A549 (cell line): ENCODE measurements around the gene CAPN14. TPM values are rescaled to one million over a fixed set of nuclear protein-coding genes. Genes with fewer than 3 reads are reported as not detected.
A peak's percentile ranks its signal among the peaks of the same experiment; 100 is the strongest.

Experiments used
- ATAC-seq, 2 experiments: fragments of 200-7000 bp in 1 of 2; fragments of >200 bp in 1 of 2; cut with Nextera tagmentation in 1 of 2; cut with Tn5 transposase in 1 of 2; 3 replicates each; pipeline versions ENCODE4 v1.8.0 to v1.9.1; 2018 to 2020; ENCODE audit warnings: mild to moderate bottlenecking in 1 of 2, moderate library complexity in 1 of 2
- CTCF ChIA-PET: fragments of 300-600 bp; sonication (Branson Sonifier 250); formaldehyde crosslinking; extraction: SDS; loops from one replicate; lab custom pipeline; 2021; ENCODE audit warnings: antibody characterized with exemption, inconsistent platforms; lab: Yijun Ruan, JAX
- POLR2A ChIA-PET: fragments of 350-600 bp; formaldehyde crosslinking; extraction: SDS; loops from one replicate; lab custom pipeline; 2021; ENCODE audit warnings: antibody characterized with exemption, inconsistent platforms; lab: Yijun Ruan, JAX
- DNase-seq, 2 experiments: peaks; one replicate each; pipeline versions ENCODE4 v3.0.0 to v3.0.0-alpha.2; 2011 to 2016; ENCODE audit warnings: low read depth in 1 of 2, low spot score in 1 of 2
- FAIRE-seq: peaks from 2 replicates; lab custom pipeline; 2011; peaks lifted over from hg19 to GRCh38; lab: Jason Lieb, UNC
- H3K27ac ChIP-seq, 2 experiments: fragments of >200 bp; sonication (Bioruptor Twin); formaldehyde crosslinking; 3 replicates each; pipeline ENCODE4 v1.5.1; 2016 to 2017
- H3K4me1 ChIP-seq: fragments of >200 bp; sonication (Bioruptor Twin); formaldehyde crosslinking; 3 replicates; pipeline ENCODE4 v1.6.1; 2016
- H3K4me2 ChIP-seq: fragments of >200 bp; sonication (Bioruptor Twin); formaldehyde crosslinking; 3 replicates; pipeline ENCODE4 v1.6.1; 2016
- H3K4me3 ChIP-seq: fragments of >200 bp; sonication (Bioruptor Twin); formaldehyde crosslinking; 3 replicates; pipeline ENCODE4 v1.5.1; 2016
- H3K9me3 ChIP-seq: fragments of >200 bp; sonication (Bioruptor Twin); formaldehyde crosslinking; 3 replicates; pipeline ENCODE4 v1.6.1; 2016
- BCL3 ChIP-seq: fragments of >200 bp; sonication (Bioruptor Twin); formaldehyde crosslinking; IDR thresholded peaks from 3 replicates; pipeline ENCODE4 v1.6.1; 2016
- CEBPB ChIP-seq, 2 experiments: fragments of >200 bp in 1 of 2; sonication (Bioruptor Twin) in 1 of 2; formaldehyde crosslinking in 1 of 2; IDR thresholded peaks; 2 replicates each; pipeline ENCODE4 v1.6.1; 2012 to 2016
- CHD4 ChIP-seq: fragments of 200-600 bp; sonication (generic); IDR thresholded peaks from 2 replicates; pipeline ENCODE4 v1.6.1; 2016; ENCODE audit warnings: antibody characterized with exemption, mild to moderate bottlenecking, borderline replicate concordance
- CTCF ChIP-seq: fragments of >200 bp; sonication (Bioruptor Twin); formaldehyde crosslinking; IDR thresholded peaks from 3 replicates; pipeline ENCODE4 v1.5.1; 2016
- EP300 ChIP-seq, 2 experiments: fragments of >200 bp; sonication (Bioruptor Twin); formaldehyde crosslinking; IDR thresholded peaks; 2 replicates in 1 of 2; 3 replicates in 1 of 2; pipeline ENCODE4 v1.6.1; 2016 to 2017
- FOSB ChIP-seq: fragments of 250-450 bp; sonication (Bioruptor Pico); IDR thresholded peaks from 2 replicates; pipeline ENCODE4 v1.5.0; 2020; ENCODE audit warnings: mild to moderate bottlenecking, moderate library complexity
- FOSL2 ChIP-seq, 2 experiments: fragments of 450-650 bp in 1 of 2; fragments of >200 bp in 1 of 2; sonication (Bioruptor Twin) in 1 of 2; formaldehyde crosslinking; IDR thresholded peaks; 2 replicates each; pipeline versions ENCODE4 v1.5.0 to v1.6.1; 2016 to 2020; ENCODE audit warnings: mild to moderate bottlenecking in 1 of 2, moderate library complexity in 1 of 2
- FOXS1 ChIP-seq: fragments of 250-450 bp; sonication (Bioruptor Pico); IDR thresholded peaks from 2 replicates; pipeline ENCODE4 v1.5.0; 2020; ENCODE audit warnings: mild to moderate bottlenecking, moderate library complexity
- HMGXB4 ChIP-seq: fragments of 250-450 bp; sonication (Bioruptor Pico); IDR thresholded peaks from 2 replicates; pipeline ENCODE4 v1.5.0; 2021; ENCODE audit warnings: mild to moderate bottlenecking, moderate library complexity, borderline replicate concordance
- HOXB13 ChIP-seq: fragments of 250-450 bp; sonication (Bioruptor Pico); IDR thresholded peaks from 2 replicates; pipeline ENCODE4 v1.5.0; 2020; ENCODE audit warnings: low read depth, mild to moderate bottlenecking, moderate library complexity
- HOXB5 ChIP-seq: fragments of 250-450 bp; sonication (Bioruptor Pico); IDR thresholded peaks from 2 replicates; pipeline ENCODE4 v1.5.0; 2020; ENCODE audit warnings: mild to moderate bottlenecking, moderate library complexity
- KDM1A ChIP-seq: fragments of 200-600 bp; sonication (generic); IDR thresholded peaks from 2 replicates; pipeline ENCODE4 v1.6.1; 2016; ENCODE audit warnings: low read depth, mild to moderate bottlenecking
- MAFK ChIP-seq: fragments of 450-650 bp; IDR thresholded peaks from 2 replicates; pipeline ENCODE4 v1.6.1; 2014; ENCODE audit not compliant: partially characterized antibody
- MAX ChIP-seq: IDR thresholded peaks from 2 replicates; pipeline ENCODE4 v1.6.1; 2012
- MAZ ChIP-seq: fragments of 150-350 bp; IDR thresholded peaks from 2 replicates; pipeline ENCODE4 v1.6.1; 2014; ENCODE audit warnings: antibody characterized with exemption, low read depth, low read length, borderline replicate concordance
- MYC ChIP-seq: IDR thresholded peaks from 2 replicates; pipeline ENCODE4 v1.6.1; 2012; ENCODE audit warnings: mild to moderate bottlenecking, inconsistent platforms, low read length, improper control_type of control experiment, borderline replicate concordance
- NPAS2 ChIP-seq: fragments of 250-450 bp; sonication (Bioruptor Pico); IDR thresholded peaks from 2 replicates; pipeline ENCODE4 v1.8.0; 2022; ENCODE audit warnings: mild to moderate bottlenecking, moderate library complexity, borderline replicate concordance
- NR3C1 ChIP-seq: fragments of >200 bp; sonication (Bioruptor Twin); formaldehyde crosslinking; IDR thresholded peaks from 3 replicates; pipeline ENCODE4 v1.6.1; 2017
- PHF8 ChIP-seq: fragments of 200-600 bp; sonication (generic); IDR thresholded peaks from 2 replicates; pipeline ENCODE4 v1.6.1; 2016; ENCODE audit warnings: low read depth, mild to moderate bottlenecking, antibody characterized with exemption, moderate library complexity, borderline replicate concordance
- RARB ChIP-seq: fragments of 250-450 bp; sonication (Bioruptor Pico); IDR thresholded peaks from 2 replicates; pipeline ENCODE4 v1.8.0; 2021; ENCODE audit warnings: mild to moderate bottlenecking, moderate library complexity
- RNF2 ChIP-seq: fragments of 200-600 bp; sonication (generic); IDR thresholded peaks from 2 replicates; pipeline ENCODE4 v1.6.1; 2016; ENCODE audit warnings: low read depth, mild to moderate bottlenecking, antibody characterized with exemption, moderate library complexity, borderline replicate concordance
- SMC3 ChIP-seq: fragments of >200 bp; sonication (Bioruptor Twin); formaldehyde crosslinking; IDR thresholded peaks from 3 replicates; pipeline ENCODE4 v1.6.1; 2018; ENCODE audit warnings: inconsistent platforms
- TFCP2L1 ChIP-seq: fragments of 250-450 bp; sonication (Bioruptor Pico); IDR thresholded peaks from 2 replicates; pipeline ENCODE4 v1.5.0; 2021; ENCODE audit warnings: mild to moderate bottlenecking
- TP53 ChIP-seq: fragments of 250-450 bp; sonication (Bioruptor Pico); IDR thresholded peaks from 2 replicates; pipeline ENCODE4 v1.5.0; 2021; ENCODE audit warnings: mild to moderate bottlenecking, moderate library complexity
- WGBS: methylation state at CpG from one replicate; pipeline ENCODE4 v1.1.6; 2017; ENCODE audit errors: missing lambda C conversion rate; 5-methylcytosine and 5-hydroxymethylcytosine counted together
- polyA plus RNA-seq, 4 experiments: library from polyadenylated mRNA; depleted of rRNA in 3 of 4; stranded (reverse); fragments of >200 nt; fragmentation: RNase III in 1 of 4; extraction: RNeasy Plus Mini Kit Qiagen cat#74134 plus additional on column Dnase treatment in 1 of 4; gene quantifications; 2 replicates in 3 of 4; 3 replicates in 1 of 4; pipeline ENCODE4 v1.2.3, GENCODE V29; 2011 to 2017

The CAPN14 gene
- polyA plus RNA-seq, 2 of the 4 experiments (the other 2 are of a cell fraction) = 0.04 to 0.06 TPM

GRCh38 chr2:31235504-31235902 is 18.2 kb upstream of the CAPN14 start:
- peak overlapping the region; percentile 92; the same call in 2 of the 3 replicates for H3K4me2 ChIP-seq
- no peak overlapping the region for H3K4me3 ChIP-seq
- DNase-seq = peak in 1 of 2 experiments; percentile 29
- ChIA-PET POLR2A (no interaction called here), CTCF (interaction anchor here (0.8 to 3.4 kb wide), 6 partner anchors 16 to 495 kb away, joined by 3 to 37 read pairs (median 4); no protein-coding TSS in a partner anchor)
- no peak for ATAC-seq
- WGBS = 78% methylated on average over 4 of the region's 4 CpGs
- no peak for TF ChIP-seq RNF2
- TF ChIP-seq NPAS2 = no peak
- TF ChIP-seq FOSL2 (IDR thresholded peaks at IDR 0.05) = peak; percentile 34; the same call in 1 of the 2 replicates
- peak; percentile 59; the same call in 1 of the 2 replicates for TF ChIP-seq FOSL2 (CRISPR knock-in tag; IDR thresholded peaks at IDR 0.05)
- no peak for TF ChIP-seq MAFK
- H3K9me3 ChIP-seq = no peaks in the 10 kb centered on the region
- H3K4me1 ChIP-seq = peaks cover 14% of the 10 kb centered on the region; the same call in 2 of the 3 replicates
- no peak for FAIRE-seq
- no peak overlapping the region for H3K27ac ChIP-seq

- ChIA-PET POLR2A (no interaction called here), CTCF (interaction anchor here (0.6 to 3.4 kb wide), 10 partner anchors 15 to 961 kb away, joined by 3 to 37 read pairs (median 4); no protein-coding TSS in a partner anchor)
- no peak for FAIRE-seq
- 88% methylated on average over 17 of the region's 17 CpGs for WGBS
- peak overlapping the region; percentile 68 for H3K4me3 ChIP-seq
- peaks cover 14% of the 10 kb centered on the region; the same call in 2 of the 3 replicates for H3K4me1 ChIP-seq
- H3K9me3 ChIP-seq = no peaks in the 10 kb centered on the region
- DNase-seq = no peak
- no peak for TF ChIP-seq CHD4
- no peak for TF ChIP-seq EP300 (IDR thresholded peaks at IDR 0.05)
- no peak for TF ChIP-seq RNF2
- TF ChIP-seq MAX = no peak
- no peak for TF ChIP-seq PHF8
- no peak for TF ChIP-seq NPAS2
- TF ChIP-seq SMC3 = no peak
- TF ChIP-seq CEBPB (IDR thresholded peaks at IDR 0.05) = no peak
- no peak for TF ChIP-seq FOXS1 (CRISPR knock-in tag)
- no peak for TF ChIP-seq MYC
- no peak for TF ChIP-seq HOXB5 (CRISPR knock-in tag)
- no peak for TF ChIP-seq MAZ
- TF ChIP-seq NR3C1 = no peak
- TF ChIP-seq HOXB13 = no peak
- no peak for TF ChIP-seq MAFK
- no peak for TF ChIP-seq TP53 (CRISPR knock-in tag)
- no peak for TF ChIP-seq TFCP2L1 (CRISPR knock-in tag)
- TF ChIP-seq, all 56 proteins: peak for 0
- H3K27ac ChIP-seq = peak overlapping the region; percentile 80 to 92
- no peak for ATAC-seq
- peak overlapping the region; percentile 92 for H3K4me2 ChIP-seq
These were observed 17.6 kb upstream of the CAPN14 start for GRCh38 chr2:31234683-31235503.

GRCh38 chr2:31233741-31234682 is 16.7 kb upstream of the CAPN14 start, which contains the start of gene EHD3:
Gene EHD3 (plus strand): TSS chr2:31234152. CDS start chr2:31234622, 470 bp downstream.
- peak within 1 kb of the TSS; percentile 68 for H3K4me3 ChIP-seq
- H3K9me3 ChIP-seq = no peaks in the 10 kb centered on the region
- ChIA-PET POLR2A (interaction anchor here (0.7 to 1.2 kb wide), 3 partner anchors 64 to 96 kb away, joined by 3 to 5 read pairs (median 4); partner anchors contain the start of gene GALNT14), CTCF (interaction anchor here (0.5 to 3.4 kb wide), 62 partner anchors 9 to 1064 kb away, joined by 3 to 37 read pairs (median 3); partner anchors contain the start of gene CAPN14)
- peak; percentile 99 to 100 for ATAC-seq
- H3K27ac ChIP-seq = peak within 1 kb of the TSS; percentile 80 to 92
- peaks cover 14% of the 10 kb centered on the region; the same call in 2 of the 3 replicates for H3K4me1 ChIP-seq
- DNase-seq = peak; percentile 92 to 93
- WGBS = 33% methylated on average over 24 of the region's 74 CpGs
- peak; percentile 67 for FAIRE-seq
- H3K4me2 ChIP-seq = peak within 1 kb of the TSS; percentile 92
- TF ChIP-seq SMC3 (peak; percentile 74), CTCF (peak; percentile 90), MAFK (peak; percentile 35), KDM1A (no peak), FOSB (CRISPR knock-in tag) (no peak), HMGXB4 (CRISPR knock-in tag) (no peak), RARB (CRISPR knock-in tag) (no peak), BCL3 (0 out of 3 replicates have a peak, but pooled peaks have one; percentile 27)
